SH-SY5Y (cell line): ENCODE data around the gene KLHL20.

Experiments
- GATA2 ChIP-seq: IDR thresholded peaks from 2 replicates; pipeline ENCODE4 v1.6.1; 2011; ENCODE audit warnings: mild to moderate bottlenecking, low read depth, low read length
- GATA3 ChIP-seq: IDR thresholded peaks from 2 replicates; pipeline ENCODE4 v1.6.1; 2011; ENCODE audit warnings: low read depth, mild to moderate bottlenecking, low read length, moderate library complexity

GRCh38 chr1:173771560-173771959 is 56.8 kb downstream of the KLHL20 start:
- TF ChIP-seq GATA2 (no peak), GATA3 (no peak)
